Activated CD4-positive, alpha-beta T cell treated with anti-CD3 and anti-CD28 coated beads, Interleukin-2, amount 50 U/mL, for 24 hours (primary cell): Measurements from ENCODE around the gene CENPB.

Experiments used
- DNase-seq, 2 donors: peaks; one replicate each; pipeline ENCODE4 v3.0.0-alpha.2; 2020; ENCODE audit warnings: low read depth in 1 of 2, low spot score in 1 of 2

Gene CENPB

GRCh38 chr20:3812259-3812681 is 25.7 kb upstream of the CENPB start:
- no peak for DNase-seq

- DNase-seq: peak; percentile 76 to 88
These were observed 25.1 kb upstream of the CENPB start for GRCh38 chr20:3811467-3812258.

GRCh38 chr20:3808544-3808943 is 22.0 kb upstream of the CENPB start:
- no peak for DNase-seq

- no peak for DNase-seq
These were observed 18.2 kb upstream of the CENPB start for GRCh38 chr20:3804781-3805180.

- DNase-seq: no peak
These were observed 17.8 kb upstream of the CENPB start for GRCh38 chr20:3804254-3804751.

GRCh38 chr20:3803854-3804253 is 17.3 kb upstream of the CENPB start:
- no peak for DNase-seq

- no peak for DNase-seq
These were observed 16.7 kb upstream of the CENPB start for GRCh38 chr20:3803289-3803688.

- no peak for DNase-seq
These were observed 16.1 kb upstream of the CENPB start for GRCh38 chr20:3802524-3803239.

- no peak for DNase-seq
These were observed 15.3 kb upstream of the CENPB start for GRCh38 chr20:3801846-3802245.

- no peak for DNase-seq
These were observed 14.8 kb upstream of the CENPB start for GRCh38 chr20:3801299-3801698.

GRCh38 chr20:3800878-3801260 is 14.3 kb upstream of the CENPB start:
- no peak for DNase-seq

- DNase-seq: no peak
These were observed 13.8 kb upstream of the CENPB start for GRCh38 chr20:3800256-3800877.

GRCh38 chr20:3798908-3799248 is 12.3 kb upstream of the CENPB start:
- no peak for DNase-seq

GRCh38 chr20:3798373-3798768 is 11.8 kb upstream of the CENPB start:
- DNase-seq: no peak

GRCh38 chr20:3797592-3798372 is 11.2 kb upstream of the CENPB start:
- DNase-seq: no peak

- DNase-seq: no peak
These were observed 10.6 kb upstream of the CENPB start for GRCh38 chr20:3797226-3797545.

- DNase-seq: no peak
These were observed 10.1 kb upstream of the CENPB start for GRCh38 chr20:3796477-3797225.

GRCh38 chr20:3795511-3796468 is 9.2 kb upstream of the CENPB start, which contains the start of gene CDC25B:
Gene CDC25B (plus strand): TSS chr20:3796310. CDS start chr20:3796532, 222 bp downstream.
- DNase-seq: peak; percentile 69 to 87

GRCh38 chr20:3794701-3795420 is 8.3 kb upstream of the CENPB start:
- DNase-seq: no peak
